Measurements from ENCODE around the gene VSTM4.

- TF ChIP-seq POLR2AphosphoS5 (IDR thresholded peaks at IDR 0.05; ENCODE audit: low read depth): no peak
- no peak for TF ChIP-seq CTCF (IDR thresholded peaks at IDR 0.05; ENCODE audit: insufficient read depth, low read length)
- TF ChIP-seq GABPA (IDR thresholded peaks at IDR 0.05; ENCODE audit: low read depth): no peak
These were observed 44.6 kb downstream of the VSTM4 start for GRCh38 chr10:49070701-49071100.

Data from HL-60 (cell line).